Kasumi-1 (cell line): ENCODE data around the gene DGKA.

Experiments used
- DNase-seq, 2 experiments: peaks; one replicate each; lab custom pipeline; 2025; lab: John Stamatoyannopoulos, UW

The DGKA gene

GRCh38 chr12:55931780-55932550 is 1.0 kb downstream of the DGKA start:
- peak in 1 of 2 experiments; percentile 24 for DNase-seq

DNA sequence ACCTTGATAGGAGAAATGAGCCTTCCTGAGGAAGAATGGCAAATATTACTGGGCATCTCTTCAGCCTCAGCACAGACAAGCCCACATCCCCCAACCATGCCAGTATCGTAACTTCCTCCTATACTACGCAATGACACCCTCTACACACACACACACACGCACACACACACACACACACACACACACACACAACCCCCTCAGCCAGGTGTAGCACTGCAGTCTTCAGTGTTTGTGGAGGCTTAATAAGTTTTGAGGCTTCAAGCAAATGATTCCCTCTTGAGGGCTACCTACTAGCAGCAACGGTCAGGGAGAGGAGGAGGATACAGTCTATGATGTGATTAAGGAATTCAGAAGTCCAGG is 1.6 kb downstream of the DGKA start:
- peak; percentile 39 to 43 for DNase-seq

GRCh38 chr12:55933169-55933798 is 2.3 kb downstream of the DGKA start:
- peak in 1 of 2 experiments; percentile 27 for DNase-seq

DNA sequence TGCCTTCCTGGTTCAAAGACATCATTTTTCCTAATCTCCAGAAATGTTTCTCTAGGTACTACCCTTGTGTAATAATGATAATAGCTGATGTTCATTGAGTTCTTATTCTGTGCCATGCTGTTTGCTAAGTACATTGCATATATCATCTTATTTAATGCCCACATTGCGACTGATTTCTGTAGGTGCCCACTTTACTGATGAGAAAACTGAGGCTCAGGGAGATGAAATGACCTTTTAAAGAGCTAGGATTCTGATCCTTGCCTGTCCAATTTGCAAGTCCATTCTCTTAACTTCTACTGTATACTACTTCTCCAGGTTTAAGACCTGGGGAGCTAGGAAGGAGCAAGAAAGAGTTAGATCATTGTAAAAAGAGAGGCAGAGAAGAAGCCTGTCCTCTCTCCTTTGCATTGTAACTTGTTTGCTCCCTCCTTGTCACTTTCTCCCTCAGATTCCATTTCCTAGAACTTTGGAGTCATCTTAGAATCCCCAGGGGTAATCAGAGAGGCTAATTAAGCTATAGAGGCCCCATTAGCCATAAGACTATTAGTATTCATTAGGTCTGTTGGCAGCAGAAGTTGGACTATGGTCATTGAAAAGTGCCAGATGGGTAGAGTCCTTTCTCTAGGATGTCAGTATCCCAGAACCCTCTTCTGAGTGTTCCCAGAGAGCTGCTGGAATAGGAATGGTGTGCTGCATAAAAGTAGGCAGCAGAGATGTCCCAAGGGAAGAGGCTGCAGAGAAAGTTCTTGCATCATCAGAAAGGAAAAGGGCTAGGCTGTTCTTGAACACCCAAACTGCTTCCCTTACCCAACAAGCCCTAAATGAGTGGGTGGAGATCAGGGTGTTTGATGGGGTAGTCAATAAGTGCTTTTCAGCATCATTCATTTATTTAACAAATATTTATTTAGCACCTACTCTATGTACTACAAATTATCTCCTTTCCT is 3.1 kb downstream of the DGKA start:
- no peak for DNase-seq

DNA sequence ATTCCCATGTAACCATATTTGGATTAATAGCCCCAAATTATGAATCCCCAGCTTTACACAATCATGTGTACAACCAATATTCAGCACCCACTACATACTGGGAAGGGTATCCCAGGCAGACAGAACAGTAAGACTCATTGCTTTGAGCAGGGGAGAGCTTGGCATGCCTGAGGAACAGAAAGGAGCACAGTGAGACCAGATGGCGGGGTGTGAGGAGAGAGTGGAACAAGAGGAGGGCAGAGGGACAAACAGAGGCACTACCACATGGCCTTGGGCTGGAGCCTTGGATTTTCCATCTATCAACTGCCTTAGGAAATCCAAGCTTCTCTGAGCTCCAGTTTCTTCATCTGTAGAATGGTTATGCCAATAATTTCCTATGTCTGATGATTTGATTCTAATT is 3.8 kb downstream of the DGKA start:
- DNase-seq: no peak

GRCh38 chr12:55935738-55936151 is 4.8 kb downstream of the DGKA start:
- DNase-seq: no peak

- DNase-seq: no peak
These were observed 7.0 kb downstream of the DGKA start for GRCh38 chr12:55937981-55938380.

GRCh38 chr12:55938826-55939501 is 8.0 kb downstream of the DGKA start:
- no peak for DNase-seq

DNA sequence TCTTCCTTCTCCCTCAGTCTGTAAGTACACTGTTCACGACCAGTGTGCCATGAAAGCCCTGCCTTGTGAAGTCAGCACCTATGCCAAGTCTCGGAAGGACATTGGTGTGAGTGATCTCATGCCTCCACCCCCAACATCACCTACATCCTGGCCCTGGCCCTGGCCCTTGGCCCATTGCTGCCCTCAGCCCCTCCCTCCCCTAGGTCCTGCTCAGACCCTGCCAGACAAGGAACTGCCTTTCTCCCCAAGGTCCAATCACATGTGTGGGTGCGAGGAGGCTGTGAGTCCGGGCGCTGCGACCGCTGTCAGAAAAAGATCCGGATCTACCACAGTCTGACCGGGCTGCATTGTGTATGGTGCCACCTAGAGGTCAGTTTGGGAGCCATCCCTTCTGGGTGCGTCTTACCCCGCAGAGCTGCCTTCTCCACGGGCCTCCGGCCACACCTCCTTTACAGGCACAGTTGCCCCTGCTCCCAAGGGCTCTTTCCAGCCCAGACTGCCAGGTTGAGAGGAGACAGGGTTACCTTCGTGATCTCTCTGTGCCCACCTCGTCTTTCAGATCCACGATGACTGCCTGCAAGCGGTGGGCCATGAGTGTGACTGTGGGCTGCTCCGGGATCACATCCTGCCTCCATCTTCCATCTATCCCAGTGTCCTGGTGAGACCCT is 9.2 kb downstream of the DGKA start:
- DNase-seq: peak; percentile 79 to 88

DNA sequence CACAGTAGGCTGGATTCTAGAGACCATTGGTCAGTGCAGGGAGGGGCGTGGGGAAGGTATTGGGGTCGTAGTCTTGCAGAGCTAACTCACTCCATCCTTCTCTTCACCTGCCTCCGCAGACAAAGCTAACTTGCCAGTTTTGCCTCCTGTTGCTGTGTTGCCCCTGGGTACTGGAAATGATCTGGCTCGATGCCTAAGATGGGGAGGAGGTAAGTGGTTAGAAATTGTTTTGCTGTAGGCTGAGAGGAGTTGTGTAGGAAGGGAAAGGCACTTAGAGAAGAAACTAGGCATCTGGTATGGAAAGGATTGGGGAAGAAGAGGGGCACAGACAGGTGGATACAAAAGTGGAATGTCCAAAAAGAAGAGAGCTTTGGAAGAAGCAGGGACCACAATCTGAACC is 11.1 kb downstream of the DGKA start:
- no peak for DNase-seq

DNA sequence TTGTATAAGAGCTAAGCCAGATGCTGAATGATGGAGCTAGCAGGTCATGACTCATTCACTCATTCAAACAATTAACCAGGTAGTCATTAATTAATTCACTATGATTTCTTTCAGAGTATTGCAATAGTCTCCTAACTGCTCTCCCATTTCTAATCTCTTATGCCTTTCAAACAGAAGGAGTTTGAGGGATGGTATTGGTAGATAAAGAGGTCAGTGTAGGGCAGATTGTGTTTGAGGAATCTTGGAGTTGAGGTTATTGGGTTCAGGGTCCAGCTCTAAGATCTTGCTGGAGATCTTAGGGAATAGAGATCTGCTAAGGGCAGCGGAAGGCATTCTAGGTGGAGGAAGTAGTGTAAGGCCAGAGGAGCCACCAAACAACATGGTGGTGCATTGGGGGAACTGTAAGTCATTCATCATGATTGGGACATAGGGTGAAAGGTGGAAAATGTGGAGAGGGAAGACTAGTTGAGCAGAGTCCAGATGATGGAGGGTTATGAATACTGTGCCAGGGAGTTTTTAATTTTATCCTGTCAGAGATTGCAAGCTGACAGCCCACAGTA is 11.7 kb downstream of the DGKA start:
- no peak for DNase-seq

GRCh38 chr12:55946553-55946952 is 15.6 kb downstream of the DGKA start:
- no peak for DNase-seq

- DNase-seq: no peak
These were observed 24.4 kb downstream of the DGKA start for GRCh38 chr12:55955344-55955743.

GRCh38 chr12:55955800-55956508 is 25.0 kb downstream of the DGKA start:
- DNase-seq: peak; percentile 42 to 47

- no peak for DNase-seq
These were observed 26.3 kb downstream of the DGKA start for GRCh38 chr12:55957106-55957859.

GRCh38 chr12:55963760-55964159 is 32.8 kb downstream of the DGKA start:
- no peak for DNase-seq

DNA sequence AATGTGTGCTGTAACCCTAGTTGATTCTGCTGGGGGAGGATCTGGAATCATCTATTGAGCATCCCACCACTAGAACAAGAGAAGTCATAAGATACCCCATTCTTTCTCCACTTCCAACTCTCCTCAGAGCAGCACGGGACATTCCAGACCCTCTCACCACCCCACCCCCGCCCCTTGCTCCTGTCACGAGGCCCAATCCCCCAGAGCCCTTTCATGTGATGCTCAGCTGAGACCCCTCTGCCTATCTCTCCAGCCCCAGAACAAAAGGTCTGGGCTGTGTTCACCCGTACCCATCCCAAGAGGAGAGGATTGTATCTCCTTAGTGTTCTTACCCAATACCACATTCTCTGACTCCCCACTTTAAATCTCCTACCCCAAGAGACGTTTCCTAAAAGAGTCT is 34.3 kb downstream of the DGKA start:
- no peak for DNase-seq

DNA sequence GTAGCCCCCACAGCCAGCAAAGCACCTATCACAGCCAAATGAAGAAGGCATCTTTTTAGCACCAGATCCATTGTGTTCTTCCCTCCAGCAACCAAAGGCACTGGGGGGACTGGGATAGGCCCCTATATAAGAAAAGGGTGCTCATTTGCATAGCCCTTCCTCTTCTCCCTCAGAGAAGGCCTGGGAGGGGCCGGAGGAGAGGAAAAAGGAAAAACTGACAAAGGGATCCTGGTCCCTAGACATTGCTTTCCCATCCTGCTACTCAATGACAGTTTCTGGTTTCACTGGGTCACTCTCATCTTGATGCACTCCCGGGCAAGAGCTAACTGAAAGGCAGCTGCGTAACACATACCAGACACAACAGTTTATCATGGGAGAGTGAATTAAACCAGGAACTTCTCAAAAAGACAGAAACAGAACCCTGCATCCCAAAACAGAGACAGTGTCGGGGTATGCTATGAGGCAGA is 35.0 kb downstream of the DGKA start, which contains the start of gene PMEL:
Gene PMEL, minus strand, starts transcription at position 102 of the 467 bp plus-strand sequence. Its CDS starts 31 bp downstream, at position 71.
- DNase-seq: peak in 1 of 2 experiments; percentile 41
